Stimulated activated CD4-positive, alpha-beta T cell treated with anti-CD3 and anti-CD28 coated beads, Interleukin-12 subunit alpha, Interleukin-12 subunit beta, amount 100 ng/mL, for 4 hours (primary cell): ENCODE results near the gene C1orf115.
"Not testable (repeated sequence)": the region's sequence is repeated elsewhere in the genome, so short reads cannot be mapped to it uniquely, and the experiment has no call there.

Experiments used
- DNase-seq: peaks from one replicate; pipeline ENCODE4 v3.0.0-alpha.2; 2020

The C1orf115 gene

GRCh38 chr1:220727519-220727918 lies 37.4 kb downstream of the C1orf115 start:
- no peak for DNase-seq

GRCh38 chr1:220730486-220730885 lies 40.3 kb downstream of the C1orf115 start:
- no peak for DNase-seq

DNA sequence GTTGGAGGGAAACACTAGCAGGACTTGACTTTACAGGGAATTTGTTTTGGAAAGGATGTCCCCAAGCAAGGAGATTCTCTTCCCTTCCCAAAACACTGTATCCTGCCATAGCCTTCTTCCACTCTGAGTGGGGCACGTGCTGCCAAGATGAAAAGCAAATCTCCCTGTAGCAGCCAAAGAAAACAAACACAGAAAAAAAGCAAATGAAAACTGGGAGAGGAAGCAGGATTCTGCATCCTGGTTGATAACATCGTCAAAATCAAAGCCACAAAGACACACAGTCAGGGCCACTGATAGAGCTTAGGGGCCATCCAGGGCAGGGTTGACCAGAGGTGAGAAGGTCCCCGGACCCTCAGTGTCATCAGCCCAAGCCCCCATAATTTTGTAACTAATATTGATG lies 42.0 kb downstream of the C1orf115 start:
- no peak for DNase-seq

- no peak for DNase-seq
These were observed 42.5 kb downstream of the C1orf115 start for GRCh38 chr1:220732621-220733020.

- peak; percentile 66 for DNase-seq
These were observed 43.0 kb downstream of the C1orf115 start for GRCh38 chr1:220733086-220733601.

- no peak for DNase-seq
These were observed 44.6 kb downstream of the C1orf115 start for GRCh38 chr1:220734571-220735326.

GRCh38 chr1:220736283-220736682 lies 46.1 kb downstream of the C1orf115 start:
- not testable (repeated sequence) for DNase-seq

DNA sequence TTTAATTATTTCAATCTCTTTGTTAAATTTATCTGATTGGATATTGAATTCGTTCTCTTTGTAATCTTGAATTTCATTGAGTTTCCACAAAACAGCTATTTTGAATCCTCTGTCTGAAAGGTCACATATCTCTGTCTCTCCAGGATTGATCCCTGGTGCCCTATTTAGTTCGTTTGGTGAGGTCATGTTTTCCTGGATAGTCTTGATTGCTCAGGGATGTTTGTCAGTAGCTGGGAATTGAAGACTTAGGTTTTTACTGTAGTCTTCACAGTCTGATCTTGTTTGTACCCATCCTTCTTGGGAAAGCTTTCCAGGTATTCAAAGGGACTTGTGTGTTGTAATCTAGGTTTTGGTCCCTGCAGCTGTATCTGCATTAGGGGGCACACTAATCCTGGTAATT lies 51.2 kb downstream of the C1orf115 start:
- no peak for DNase-seq

GRCh38 chr1:220741825-220742224 lies 51.7 kb downstream of the C1orf115 start:
- DNase-seq: no peak

DNA sequence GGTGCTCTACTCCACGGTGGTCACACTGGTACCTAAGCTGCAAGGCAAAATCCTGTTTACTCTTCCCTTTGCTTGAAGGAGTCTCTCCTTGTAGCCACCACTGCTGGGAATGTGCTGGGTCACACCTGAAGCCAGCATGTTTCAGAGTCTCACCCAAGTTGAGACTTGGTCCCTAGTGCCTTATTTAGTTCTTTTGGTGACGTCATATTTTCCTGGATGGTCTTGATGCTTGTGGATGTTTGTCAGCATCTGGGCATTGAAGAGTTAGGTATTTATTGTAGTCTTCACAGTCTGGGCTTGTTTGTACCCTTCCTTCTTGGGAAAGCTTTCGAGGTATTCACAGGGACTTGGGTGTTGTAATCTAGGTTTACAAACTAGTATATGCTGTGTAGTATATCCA lies 52.4 kb downstream of the C1orf115 start:
- DNase-seq: no peak

DNA sequence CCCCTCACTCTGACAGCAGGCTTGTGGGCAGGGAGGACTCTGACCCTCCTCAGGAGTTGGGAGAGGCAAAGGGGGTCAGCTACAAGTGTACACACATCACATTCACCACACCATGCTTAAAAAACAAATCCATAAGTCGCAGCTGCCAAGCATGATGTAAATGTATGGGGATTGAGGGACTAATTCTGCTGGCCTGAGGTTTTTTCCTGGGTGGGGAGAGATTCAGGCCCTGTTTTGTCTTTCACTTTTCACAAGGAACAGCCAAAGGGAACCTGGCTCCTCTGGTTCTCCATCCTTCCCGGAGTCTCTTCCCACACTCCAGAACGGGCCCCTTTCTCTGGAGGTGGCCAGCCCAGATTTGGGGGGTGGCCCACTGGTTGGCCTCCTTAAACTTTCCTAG lies 56.7 kb downstream of the C1orf115 start:
- no peak for DNase-seq

DNA sequence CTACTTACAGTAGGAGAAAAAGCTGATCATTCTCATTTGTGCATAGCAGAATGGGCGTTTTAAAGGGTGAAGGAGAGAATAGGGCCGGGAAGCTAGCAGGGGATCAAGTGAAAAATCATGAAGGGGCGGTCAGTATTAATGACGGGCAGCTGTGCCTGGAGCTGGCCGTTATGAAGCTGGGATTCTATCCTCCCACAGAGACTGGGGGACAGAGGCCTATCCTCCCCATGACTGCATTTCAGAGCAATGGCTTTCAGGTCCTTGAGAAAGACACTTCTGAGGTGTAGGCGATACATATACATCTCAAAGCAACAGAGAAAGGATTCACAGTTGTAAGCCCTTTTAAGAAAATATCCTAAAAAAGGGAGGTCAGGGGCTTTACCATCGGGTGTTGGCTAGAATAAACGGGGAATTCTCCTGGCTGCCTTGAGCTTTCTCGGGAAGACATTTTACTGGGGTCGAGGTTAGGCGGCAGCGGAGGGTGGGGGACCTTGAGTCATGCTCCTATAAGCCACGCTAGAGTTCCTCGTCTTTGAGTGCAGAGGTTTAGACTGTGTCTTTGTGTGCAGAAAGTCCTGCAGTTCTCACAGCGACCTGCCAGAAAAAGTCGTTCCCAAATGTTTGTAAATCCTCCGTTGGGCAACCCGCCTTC lies 57.4 kb downstream of the C1orf115 start:
- no peak for DNase-seq

- DNase-seq: no peak
These were observed 58.1 kb downstream of the C1orf115 start, which contains the start of gene MTARC2 for GRCh38 chr1:220748089-220748934. MTARC2 (plus strand) TSS chr1:220748322; CDS start chr1:220748532, 210 bp downstream.
